ENCODE measurements around the gene CREB5.
"Not testable (repeated sequence)": the region's sequence is repeated elsewhere in the genome, so short reads cannot be mapped to it uniquely, and the experiment has no call there.

Gene CREB5

GRCh38 chr7:28597284-28597683 is 185.0 kb downstream of the CREB5 start:
- in situ Hi-C loops (cut with MboI; ENCODE audit: low sequenced_read_pairs, unreplicated experiment), result no loop called here
- DNase-seq (ENCODE audit: low spot score), result no peak
- TF ChIP-seq CTCF (IDR thresholded peaks at IDR 0.05; ENCODE audit: borderline replicate concordance, control extremely low read depth, extremely low read depth, insufficient read depth, missing control alignments), result no peak

- DNase-seq (ENCODE audit: low spot score); in situ Hi-C loops (cut with MboI; ENCODE audit: low sequenced_read_pairs, unreplicated experiment): not testable (repeated sequence)
These were observed 185.7 kb downstream of the CREB5 start for GRCh38 chr7:28598037-28598436.

GRCh38 chr7:28598586-28598985 is 186.3 kb downstream of the CREB5 start:
- no peak for DNase-seq (ENCODE audit: low spot score)
- TF ChIP-seq CTCF (IDR thresholded peaks at IDR 0.05; ENCODE audit: borderline replicate concordance, control extremely low read depth, extremely low read depth, insufficient read depth, missing control alignments), result no peak
- in situ Hi-C loops (cut with MboI; ENCODE audit: low sequenced_read_pairs, unreplicated experiment), result no loop called here

GRCh38 chr7:28599411-28599810 is 187.1 kb downstream of the CREB5 start:
- in situ Hi-C loops (cut with MboI; ENCODE audit: low sequenced_read_pairs, unreplicated experiment), result no loop called here
- TF ChIP-seq CTCF (IDR thresholded peaks at IDR 0.05; ENCODE audit: borderline replicate concordance, control extremely low read depth, extremely low read depth, insufficient read depth, missing control alignments), result no peak

GRCh38 chr7:28602282-28602681 is 190.0 kb downstream of the CREB5 start:
- no peak for DNase-seq (ENCODE audit: low spot score)
- in situ Hi-C loops (cut with MboI; ENCODE audit: low sequenced_read_pairs, unreplicated experiment), result no loop called here
- TF ChIP-seq CTCF (IDR thresholded peaks at IDR 0.05; ENCODE audit: borderline replicate concordance, control extremely low read depth, extremely low read depth, insufficient read depth, missing control alignments), result no peak

More at GRCh38 chr7:28599411-28599810, 187.1 kb downstream of the CREB5 start:
- DNase-seq (ENCODE audit: low spot score), result no peak

- in situ Hi-C loops (cut with MboI; ENCODE audit: low sequenced_read_pairs, unreplicated experiment), result no loop called here
- no peak for DNase-seq (ENCODE audit: low spot score)
- TF ChIP-seq CTCF (IDR thresholded peaks at IDR 0.05; ENCODE audit: borderline replicate concordance, control extremely low read depth, extremely low read depth, insufficient read depth, missing control alignments), result no peak
These were observed 193.2 kb downstream of the CREB5 start for GRCh38 chr7:28605427-28606085.

- no peak for DNase-seq (ENCODE audit: low spot score)
- in situ Hi-C loops (cut with MboI; ENCODE audit: low sequenced_read_pairs, unreplicated experiment), result no loop called here
- no peak for TF ChIP-seq CTCF (IDR thresholded peaks at IDR 0.05; ENCODE audit: borderline replicate concordance, control extremely low read depth, extremely low read depth, insufficient read depth, missing control alignments)
These were observed 194.1 kb downstream of the CREB5 start for GRCh38 chr7:28606421-28606820.
